ENCODE measurements around the gene SH3GL1.

The SH3GL1 gene

GRCh38 chr19:4313847-4314490 is 86.4 kb downstream of the SH3GL1 start:
- no peak for DNase-seq

All from hematopoietic multipotent progenitor cell treated with erythropoietin and hydrocortisone succinate and interleukin-3 and kit ligand, for 4 days (in vitro differentiated cells).